ENCODE results near the gene HEXIM1. TPM values are rescaled to one million over a fixed set of nuclear protein-coding genes. Genes with fewer than 3 reads are reported as not detected.

HEXIM1 gene
- total and polyA plus RNA-seq, 2 experiments from 2014 or later: 9.2 to 10.9 TPM

DNA sequence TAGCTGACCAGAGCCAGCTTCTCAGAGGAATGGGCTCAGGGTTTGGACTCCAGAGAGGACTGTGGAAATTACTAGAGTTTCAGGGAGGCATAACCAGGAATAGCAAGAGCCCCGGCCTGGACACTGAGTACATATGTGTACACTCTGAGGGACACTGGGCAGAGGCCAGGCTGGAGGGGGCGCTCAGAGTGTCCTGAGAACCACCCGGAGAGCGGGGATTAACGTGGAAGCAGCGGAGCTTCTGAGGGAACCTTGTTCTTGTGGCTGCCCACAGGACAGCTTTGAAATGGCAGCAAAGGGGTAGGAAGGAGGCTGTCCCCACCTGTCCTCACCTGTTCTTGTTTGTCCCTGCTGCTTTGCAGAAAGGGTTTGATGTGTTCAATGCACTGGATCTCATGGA lies 43.8 kb upstream of the HEXIM1 start:
- H3K4me2 ChIP-seq: no peak overlapping the region
- peaks cover 8% of the 10 kb centered on the region for H3F3A ChIP-seq (replicated peaks; ENCODE audit: low read depth)
- no peak overlapping the region for H3K27ac ChIP-seq (ENCODE audit: low read depth)
- TF ChIP-seq EZH2 (IDR thresholded peaks at IDR 0.05; ENCODE audit: low read depth, unreplicated experiment): no peak
- TF ChIP-seq POLR2AphosphoS5 (IDR thresholded peaks at IDR 0.05; ENCODE audit: low read depth): no peak
- TF ChIP-seq, protein P1, sequence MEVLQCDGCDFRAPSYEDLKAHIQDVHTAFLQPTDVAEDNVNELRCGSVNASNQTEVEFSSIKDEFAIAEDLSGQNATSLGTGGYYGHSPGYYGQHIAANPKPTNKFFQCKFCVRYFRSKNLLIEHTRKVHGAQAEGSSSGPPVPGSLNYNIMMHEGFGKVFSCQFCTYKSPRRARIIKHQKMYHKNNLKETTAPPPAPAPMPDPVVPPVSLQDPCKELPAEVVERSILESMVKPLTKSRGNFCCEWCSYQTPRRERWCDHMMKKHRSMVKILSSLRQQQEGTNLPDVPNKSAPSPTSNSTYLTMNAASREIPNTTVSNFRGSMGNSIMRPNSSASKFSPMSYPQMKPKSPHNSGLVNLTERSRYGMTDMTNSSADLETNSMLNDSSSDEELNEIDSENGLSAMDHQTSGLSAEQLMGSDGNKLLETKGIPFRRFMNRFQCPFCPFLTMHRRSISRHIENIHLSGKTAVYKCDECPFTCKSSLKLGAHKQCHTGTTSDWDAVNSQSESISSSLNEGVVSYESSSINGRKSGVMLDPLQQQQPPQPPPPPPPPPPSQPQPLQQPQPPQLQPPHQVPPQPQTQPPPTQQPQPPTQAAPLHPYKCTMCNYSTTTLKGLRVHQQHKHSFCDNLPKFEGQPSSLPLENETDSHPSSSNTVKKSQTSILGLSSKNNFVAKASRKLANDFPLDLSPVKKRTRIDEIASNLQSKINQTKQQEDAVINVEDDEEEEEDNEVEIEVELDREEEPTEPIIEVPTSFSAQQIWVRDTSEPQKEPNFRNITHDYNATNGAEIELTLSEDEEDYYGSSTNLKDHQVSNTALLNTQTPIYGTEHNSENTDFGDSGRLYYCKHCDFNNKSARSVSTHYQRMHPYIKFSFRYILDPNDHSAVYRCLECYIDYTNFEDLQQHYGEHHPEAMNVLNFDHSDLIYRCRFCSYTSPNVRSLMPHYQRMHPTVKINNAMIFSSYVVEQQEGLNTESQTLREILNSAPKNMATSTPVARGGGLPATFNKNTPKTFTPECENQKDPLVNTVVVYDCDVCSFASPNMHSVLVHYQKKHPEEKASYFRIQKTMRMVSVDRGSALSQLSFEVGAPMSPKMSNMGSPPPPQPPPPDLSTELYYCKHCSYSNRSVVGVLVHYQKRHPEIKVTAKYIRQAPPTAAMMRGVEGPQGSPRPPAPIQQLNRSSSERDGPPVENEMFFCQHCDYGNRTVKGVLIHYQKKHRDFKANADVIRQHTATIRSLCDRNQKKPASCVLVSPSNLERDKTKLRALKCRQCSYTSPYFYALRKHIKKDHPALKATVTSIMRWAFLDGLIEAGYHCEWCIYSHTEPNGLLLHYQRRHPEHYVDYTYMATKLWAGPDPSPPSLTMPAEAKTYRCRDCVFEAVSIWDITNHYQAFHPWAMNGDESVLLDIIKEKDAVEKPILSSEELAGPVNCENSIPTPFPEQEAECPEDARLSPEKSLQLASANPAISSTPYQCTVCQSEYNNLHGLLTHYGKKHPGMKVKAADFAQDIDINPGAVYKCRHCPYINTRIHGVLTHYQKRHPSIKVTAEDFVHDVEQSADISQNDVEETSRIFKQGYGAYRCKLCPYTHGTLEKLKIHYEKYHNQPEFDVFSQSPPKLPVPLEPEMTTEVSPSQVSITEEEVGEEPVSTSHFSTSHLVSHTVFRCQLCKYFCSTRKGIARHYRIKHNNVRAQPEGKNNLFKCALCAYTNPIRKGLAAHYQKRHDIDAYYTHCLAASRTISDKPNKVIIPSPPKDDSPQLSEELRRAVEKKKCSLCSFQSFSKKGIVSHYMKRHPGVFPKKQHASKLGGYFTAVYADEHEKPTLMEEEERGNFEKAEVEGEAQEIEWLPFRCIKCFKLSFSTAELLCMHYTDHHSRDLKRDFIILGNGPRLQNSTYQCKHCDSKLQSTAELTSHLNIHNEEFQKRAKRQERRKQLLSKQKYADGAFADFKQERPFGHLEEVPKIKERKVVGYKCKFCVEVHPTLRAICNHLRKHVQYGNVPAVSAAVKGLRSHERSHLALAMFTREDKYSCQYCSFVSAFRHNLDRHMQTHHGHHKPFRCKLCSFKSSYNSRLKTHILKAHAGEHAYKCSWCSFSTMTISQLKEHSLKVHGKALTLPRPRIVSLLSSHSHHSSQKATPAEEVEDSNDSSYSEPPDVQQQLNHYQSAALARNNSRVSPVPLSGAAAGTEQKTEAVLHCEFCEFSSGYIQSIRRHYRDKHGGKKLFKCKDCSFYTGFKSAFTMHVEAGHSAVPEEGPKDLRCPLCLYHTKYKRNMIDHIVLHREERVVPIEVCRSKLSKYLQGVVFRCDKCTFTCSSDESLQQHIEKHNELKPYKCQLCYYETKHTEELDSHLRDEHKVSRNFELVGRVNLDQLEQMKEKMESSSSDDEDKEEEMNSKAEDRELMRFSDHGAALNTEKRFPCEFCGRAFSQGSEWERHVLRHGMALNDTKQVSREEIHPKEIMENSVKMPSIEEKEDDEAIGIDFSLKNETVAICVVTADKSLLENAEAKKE (CRISPR knock-in tag; IDR thresholded peaks at IDR 0.05): no peak
- TF ChIP-seq ZNF331 (CRISPR knock-in tag; IDR thresholded peaks at IDR 0.05; ENCODE audit: low read depth): no peak
- no peak for TF ChIP-seq STAT1 (IDR thresholded peaks at IDR 0.05; ENCODE audit: unreplicated experiment)
- TF ChIP-seq ZNF114 (CRISPR knock-in tag; IDR thresholded peaks at IDR 0.05): no peak
- no peak for TF ChIP-seq CREB1 (CRISPR knock-in tag; IDR thresholded peaks at IDR 0.05; ENCODE audit: low read depth)
- TF ChIP-seq EZH2phosphoT487 (IDR thresholded peaks at IDR 0.05; ENCODE audit: unreplicated experiment): no peak
- TF ChIP-seq, protein P2, sequence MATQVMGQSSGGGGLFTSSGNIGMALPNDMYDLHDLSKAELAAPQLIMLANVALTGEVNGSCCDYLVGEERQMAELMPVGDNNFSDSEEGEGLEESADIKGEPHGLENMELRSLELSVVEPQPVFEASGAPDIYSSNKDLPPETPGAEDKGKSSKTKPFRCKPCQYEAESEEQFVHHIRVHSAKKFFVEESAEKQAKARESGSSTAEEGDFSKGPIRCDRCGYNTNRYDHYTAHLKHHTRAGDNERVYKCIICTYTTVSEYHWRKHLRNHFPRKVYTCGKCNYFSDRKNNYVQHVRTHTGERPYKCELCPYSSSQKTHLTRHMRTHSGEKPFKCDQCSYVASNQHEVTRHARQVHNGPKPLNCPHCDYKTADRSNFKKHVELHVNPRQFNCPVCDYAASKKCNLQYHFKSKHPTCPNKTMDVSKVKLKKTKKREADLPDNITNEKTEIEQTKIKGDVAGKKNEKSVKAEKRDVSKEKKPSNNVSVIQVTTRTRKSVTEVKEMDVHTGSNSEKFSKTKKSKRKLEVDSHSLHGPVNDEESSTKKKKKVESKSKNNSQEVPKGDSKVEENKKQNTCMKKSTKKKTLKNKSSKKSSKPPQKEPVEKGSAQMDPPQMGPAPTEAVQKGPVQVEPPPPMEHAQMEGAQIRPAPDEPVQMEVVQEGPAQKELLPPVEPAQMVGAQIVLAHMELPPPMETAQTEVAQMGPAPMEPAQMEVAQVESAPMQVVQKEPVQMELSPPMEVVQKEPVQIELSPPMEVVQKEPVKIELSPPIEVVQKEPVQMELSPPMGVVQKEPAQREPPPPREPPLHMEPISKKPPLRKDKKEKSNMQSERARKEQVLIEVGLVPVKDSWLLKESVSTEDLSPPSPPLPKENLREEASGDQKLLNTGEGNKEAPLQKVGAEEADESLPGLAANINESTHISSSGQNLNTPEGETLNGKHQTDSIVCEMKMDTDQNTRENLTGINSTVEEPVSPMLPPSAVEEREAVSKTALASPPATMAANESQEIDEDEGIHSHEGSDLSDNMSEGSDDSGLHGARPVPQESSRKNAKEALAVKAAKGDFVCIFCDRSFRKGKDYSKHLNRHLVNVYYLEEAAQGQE (IDR thresholded peaks at IDR 0.05; ENCODE audit: unreplicated experiment): no peak
- TF ChIP-seq, protein P3, sequence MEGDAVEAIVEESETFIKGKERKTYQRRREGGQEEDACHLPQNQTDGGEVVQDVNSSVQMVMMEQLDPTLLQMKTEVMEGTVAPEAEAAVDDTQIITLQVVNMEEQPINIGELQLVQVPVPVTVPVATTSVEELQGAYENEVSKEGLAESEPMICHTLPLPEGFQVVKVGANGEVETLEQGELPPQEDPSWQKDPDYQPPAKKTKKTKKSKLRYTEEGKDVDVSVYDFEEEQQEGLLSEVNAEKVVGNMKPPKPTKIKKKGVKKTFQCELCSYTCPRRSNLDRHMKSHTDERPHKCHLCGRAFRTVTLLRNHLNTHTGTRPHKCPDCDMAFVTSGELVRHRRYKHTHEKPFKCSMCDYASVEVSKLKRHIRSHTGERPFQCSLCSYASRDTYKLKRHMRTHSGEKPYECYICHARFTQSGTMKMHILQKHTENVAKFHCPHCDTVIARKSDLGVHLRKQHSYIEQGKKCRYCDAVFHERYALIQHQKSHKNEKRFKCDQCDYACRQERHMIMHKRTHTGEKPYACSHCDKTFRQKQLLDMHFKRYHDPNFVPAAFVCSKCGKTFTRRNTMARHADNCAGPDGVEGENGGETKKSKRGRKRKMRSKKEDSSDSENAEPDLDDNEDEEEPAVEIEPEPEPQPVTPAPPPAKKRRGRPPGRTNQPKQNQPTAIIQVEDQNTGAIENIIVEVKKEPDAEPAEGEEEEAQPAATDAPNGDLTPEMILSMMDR (conservative IDR thresholded peaks at IDR 0.05; ENCODE audit: low read depth in 2 of 2): no peak
- no peak for TF ChIP-seq JUNB (IDR thresholded peaks at IDR 0.05; ENCODE audit: unreplicated experiment)
- no peak for TF ChIP-seq NANOG (IDR thresholded peaks at IDR 0.05; ENCODE audit: borderline replicate concordance)
- TF ChIP-seq, protein P4, sequence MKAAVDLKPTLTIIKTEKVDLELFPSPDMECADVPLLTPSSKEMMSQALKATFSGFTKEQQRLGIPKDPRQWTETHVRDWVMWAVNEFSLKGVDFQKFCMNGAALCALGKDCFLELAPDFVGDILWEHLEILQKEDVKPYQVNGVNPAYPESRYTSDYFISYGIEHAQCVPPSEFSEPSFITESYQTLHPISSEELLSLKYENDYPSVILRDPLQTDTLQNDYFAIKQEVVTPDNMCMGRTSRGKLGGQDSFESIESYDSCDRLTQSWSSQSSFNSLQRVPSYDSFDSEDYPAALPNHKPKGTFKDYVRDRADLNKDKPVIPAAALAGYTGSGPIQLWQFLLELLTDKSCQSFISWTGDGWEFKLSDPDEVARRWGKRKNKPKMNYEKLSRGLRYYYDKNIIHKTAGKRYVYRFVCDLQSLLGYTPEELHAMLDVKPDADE (IDR thresholded peaks at IDR 0.05): no peak
- Mint-ChIP-seq H3K4me1 (no peaks in the 10 kb centered on the region), H3K9me3 (no peaks in the 10 kb centered on the region; the same call in 2 of the 3 replicates), H3K27ac (no peak overlapping the region), H3K36me3 (ENCODE audit: low read depth) (peaks cover 79% of the 10 kb centered on the region), H3K4me3 (no peak overlapping the region), H3K27me3 (ENCODE audit: insufficient read depth, low read depth, poor library complexity) (peaks cover 11% of the 10 kb centered on the region)
- H3K4me3 ChIP-seq: no peak overlapping the region
- no peaks in the 10 kb centered on the region for H3K9me2 ChIP-seq (ENCODE audit: insufficient read depth)
- no peak for ATAC-seq
- no peak for DNase-seq (ENCODE audit: low spot score)
- no peaks in the 10 kb centered on the region for H3K4me1 ChIP-seq (ENCODE audit: insufficient read depth)
- peaks cover 12% of the 10 kb centered on the region for H4K20me1 ChIP-seq (replicated peaks; ENCODE audit: insufficient read depth)
- no peak overlapping the region for H2AFZ ChIP-seq
- peaks cover 41% of the 10 kb centered on the region for H3K36me3 ChIP-seq (ENCODE audit: insufficient read depth)
- no peaks in the 10 kb centered on the region for H3K27me3 ChIP-seq (ENCODE audit: insufficient read depth)
- no peaks in the 10 kb centered on the region for H3K79me2 ChIP-seq (replicated peaks; ENCODE audit: insufficient read depth)
